A549 (cell line): ENCODE results near the gene ADCY4. TPM values are rescaled to one million over a fixed set of nuclear protein-coding genes. Genes with fewer than 3 reads are reported as not detected.

Experiments used
- ATAC-seq, 2 experiments: fragments of 200-7000 bp in 1 of 2; fragments of >200 bp in 1 of 2; cut with Nextera tagmentation in 1 of 2; cut with Tn5 transposase in 1 of 2; 3 replicates each; pipeline versions ENCODE4 v1.8.0 to v1.9.1; 2018 to 2020; ENCODE audit warnings: mild to moderate bottlenecking in 1 of 2, moderate library complexity in 1 of 2
- CTCF ChIA-PET: fragments of 300-600 bp; sonication (Branson Sonifier 250); formaldehyde crosslinking; extraction: SDS; loops from one replicate; lab custom pipeline; 2021; ENCODE audit warnings: antibody characterized with exemption, inconsistent platforms; lab: Yijun Ruan, JAX
- POLR2A ChIA-PET: fragments of 350-600 bp; formaldehyde crosslinking; extraction: SDS; loops from one replicate; lab custom pipeline; 2021; ENCODE audit warnings: antibody characterized with exemption, inconsistent platforms; lab: Yijun Ruan, JAX
- DNase-seq, 2 experiments: peaks; one replicate each; pipeline versions ENCODE4 v3.0.0 to v3.0.0-alpha.2; 2011 to 2016; ENCODE audit warnings: low read depth in 1 of 2, low spot score in 1 of 2
- FAIRE-seq: peaks from 2 replicates; lab custom pipeline; 2011; peaks lifted over from hg19 to GRCh38; lab: Jason Lieb, UNC
- H3K27ac ChIP-seq, 2 experiments: fragments of >200 bp; sonication (Bioruptor Twin); formaldehyde crosslinking; 3 replicates each; pipeline ENCODE4 v1.5.1; 2016 to 2017
- H3K4me1 ChIP-seq: fragments of >200 bp; sonication (Bioruptor Twin); formaldehyde crosslinking; 3 replicates; pipeline ENCODE4 v1.6.1; 2016
- H3K4me2 ChIP-seq: fragments of >200 bp; sonication (Bioruptor Twin); formaldehyde crosslinking; 3 replicates; pipeline ENCODE4 v1.6.1; 2016
- H3K4me3 ChIP-seq: fragments of >200 bp; sonication (Bioruptor Twin); formaldehyde crosslinking; 3 replicates; pipeline ENCODE4 v1.5.1; 2016
- H3K9me3 ChIP-seq: fragments of >200 bp; sonication (Bioruptor Twin); formaldehyde crosslinking; 3 replicates; pipeline ENCODE4 v1.6.1; 2016
- CEBPB ChIP-seq, 2 experiments: fragments of >200 bp in 1 of 2; sonication (Bioruptor Twin) in 1 of 2; formaldehyde crosslinking in 1 of 2; IDR thresholded peaks; 2 replicates each; pipeline ENCODE4 v1.6.1; 2012 to 2016
- CTCF ChIP-seq: fragments of >200 bp; sonication (Bioruptor Twin); formaldehyde crosslinking; IDR thresholded peaks from 3 replicates; pipeline ENCODE4 v1.5.1; 2016
- EHF ChIP-seq: fragments of 250-450 bp; sonication (Bioruptor Pico); IDR thresholded peaks from 2 replicates; pipeline ENCODE4 v1.5.0; 2020; ENCODE audit warnings: mild to moderate bottlenecking
- EP300 ChIP-seq, 2 experiments: fragments of >200 bp; sonication (Bioruptor Twin); formaldehyde crosslinking; IDR thresholded peaks; 2 replicates in 1 of 2; 3 replicates in 1 of 2; pipeline ENCODE4 v1.6.1; 2016 to 2017
- FOSL2 ChIP-seq, 2 experiments: fragments of 450-650 bp in 1 of 2; fragments of >200 bp in 1 of 2; sonication (Bioruptor Twin) in 1 of 2; formaldehyde crosslinking; IDR thresholded peaks; 2 replicates each; pipeline versions ENCODE4 v1.5.0 to v1.6.1; 2016 to 2020; ENCODE audit warnings: mild to moderate bottlenecking in 1 of 2, moderate library complexity in 1 of 2
- HMGXB4 ChIP-seq: fragments of 250-450 bp; sonication (Bioruptor Pico); IDR thresholded peaks from 2 replicates; pipeline ENCODE4 v1.5.0; 2021; ENCODE audit warnings: mild to moderate bottlenecking, moderate library complexity, borderline replicate concordance
- HOXB13 ChIP-seq: fragments of 250-450 bp; sonication (Bioruptor Pico); IDR thresholded peaks from 2 replicates; pipeline ENCODE4 v1.5.0; 2020; ENCODE audit warnings: low read depth, mild to moderate bottlenecking, moderate library complexity
- JUNB ChIP-seq: fragments of >200 bp; sonication (Bioruptor Twin); formaldehyde crosslinking; IDR thresholded peaks from 2 replicates; pipeline ENCODE4 v1.6.1; 2016
- KDM5A ChIP-seq: fragments of 200-600 bp; sonication (generic); IDR thresholded peaks from 2 replicates; pipeline ENCODE4 v1.6.1; 2016; ENCODE audit warnings: antibody characterized with exemption, mild to moderate bottlenecking
- REST ChIP-seq: fragments of 200-600 bp; sonication (generic); IDR thresholded peaks from 2 replicates; pipeline ENCODE4 v1.6.1; 2016; ENCODE audit warnings: antibody characterized with exemption, mild to moderate bottlenecking, moderate library complexity
- RFX5 ChIP-seq: fragments of 450-650 bp; IDR thresholded peaks from 2 replicates; pipeline ENCODE4 v1.7.1; 2014; ENCODE audit warnings: antibody characterized with exemption, mild to moderate bottlenecking, moderate library complexity
- SMC3 ChIP-seq: fragments of >200 bp; sonication (Bioruptor Twin); formaldehyde crosslinking; IDR thresholded peaks from 3 replicates; pipeline ENCODE4 v1.6.1; 2018; ENCODE audit warnings: inconsistent platforms
- SREBF2 ChIP-seq: fragments of 450-650 bp; IDR thresholded peaks from 2 replicates; pipeline ENCODE4 v1.6.1; 2014; ENCODE audit warnings: mild to moderate bottlenecking, moderate library complexity
- TP53 ChIP-seq: fragments of 250-450 bp; sonication (Bioruptor Pico); IDR thresholded peaks from 2 replicates; pipeline ENCODE4 v1.5.0; 2021; ENCODE audit warnings: mild to moderate bottlenecking, moderate library complexity
- ZSCAN20 ChIP-seq: fragments of 250-450 bp; sonication (Bioruptor Pico); IDR thresholded peaks from 2 replicates; pipeline ENCODE4 v1.8.0; 2022; ENCODE audit warnings: mild to moderate bottlenecking, moderate library complexity
- WGBS: methylation state at CpG from one replicate; pipeline ENCODE4 v1.1.6; 2017; ENCODE audit errors: missing lambda C conversion rate; 5-methylcytosine and 5-hydroxymethylcytosine counted together
- polyA plus RNA-seq, 4 experiments: library from polyadenylated mRNA; depleted of rRNA in 3 of 4; stranded (reverse); fragments of >200 nt; fragmentation: RNase III in 1 of 4; extraction: RNeasy Plus Mini Kit Qiagen cat#74134 plus additional on column Dnase treatment in 1 of 4; gene quantifications; 2 replicates in 3 of 4; 3 replicates in 1 of 4; pipeline ENCODE4 v1.2.3, GENCODE V29; 2011 to 2017

ADCY4 gene
- polyA plus RNA-seq, 2 of the 4 experiments (the other 2 are of a cell fraction): not detected

- ATAC-seq (no peak), DNase-seq (no peak), FAIRE-seq (no peak)
- WGBS: 63% methylated on average over 3 of the region's 3 CpGs
- TF ChIP-seq SREBF2 (no peak), CEBPB (IDR thresholded peaks at IDR 0.05) (no peak), REST (no peak), CTCF (no peak), EP300 (IDR thresholded peaks at IDR 0.05) (no peak), HOXB13 (CRISPR knock-in tag) (no peak), FOSL2 (IDR thresholded peaks at IDR 0.05) (no peak), FOSL2 (CRISPR knock-in tag; IDR thresholded peaks at IDR 0.05) (no peak), TP53 (no peak)
- Histone ChIP-seq H3K27ac (no peak overlapping the region), H3K4me2 (no peak overlapping the region), H3K4me1 (no peaks in the 10 kb centered on the region), H3K4me3 (no peak overlapping the region), H3K9me3 (no peaks in the 10 kb centered on the region)
- CTCF ChIA-PET: interaction anchor here (1.1 to 34.0 kb wide), 7 partner anchors 10 to 44 kb away, joined by 3 to 469 read pairs (median 6); partner anchors contain the start of genes CIDEB, DHRS1, LTB4R and LTB4R2
- POLR2A ChIA-PET: interaction anchor here (1.2 kb wide), 1 partner anchor 11 kb away, joined by 3 read pairs; the partner anchor contains the start of gene RABGGTA
Measured at GRCh38 chr14:24282736-24283135, 52.1 kb downstream of the ADCY4 start.

GRCh38 chr14:24281636-24282035 is 53.2 kb downstream of the ADCY4 start:
- WGBS: 81% methylated on average over 7 of the region's 7 CpGs
- FAIRE-seq (no peak), DNase-seq (no peak), ATAC-seq (no peak)
- Histone ChIP-seq H3K27ac (no peak overlapping the region), H3K4me2 (no peak overlapping the region), H3K4me1 (no peaks in the 10 kb centered on the region), H3K4me3 (no peak overlapping the region), H3K9me3 (no peaks in the 10 kb centered on the region)
- CTCF ChIA-PET: interaction anchor here (1.1 to 34.0 kb wide), 4 partner anchors 9 to 150 kb away, joined by 3 to 469 read pairs (median 14); partner anchors contain the start of genes CIDEB, DHRS1, LTB4R and LTB4R2
- no peak for TF ChIP-seq SMC3
- no peak for TF ChIP-seq EHF (CRISPR knock-in tag)
- TF ChIP-seq KDM5A: no peak
- TF ChIP-seq HMGXB4 (CRISPR knock-in tag): no peak
- POLR2A ChIA-PET: no interaction called here

- no peak overlapping the region for H3K4me2 ChIP-seq
- no peak for ATAC-seq
- TF ChIP-seq JUNB (no peak), TP53 (no peak), ZSCAN20 (CRISPR knock-in tag) (no peak), RFX5 (no peak)
- H3K4me3 ChIP-seq: no peak overlapping the region
- WGBS: 76% methylated on average over 6 of the region's 6 CpGs
- no peaks in the 10 kb centered on the region for H3K4me1 ChIP-seq
- CTCF ChIA-PET: interaction anchor here (0.7 to 34.0 kb wide), 6 partner anchors 9 to 151 kb away, joined by 3 to 469 read pairs (median 4); partner anchors contain the start of genes CIDEB, DHRS1, LTB4R and LTB4R2
- DNase-seq: no peak
- FAIRE-seq: no peak
- no peaks in the 10 kb centered on the region for H3K9me3 ChIP-seq
- POLR2A ChIA-PET: interaction anchor here (1.2 to 1.6 kb wide), 3 partner anchors 9 to 39 kb away, joined by 3 to 5 read pairs (median 3); partner anchors contain the start of genes RABGGTA and TINF2
- no peak overlapping the region for H3K27ac ChIP-seq
Measured at GRCh38 chr14:24280797-24281460, 53.9 kb downstream of the ADCY4 start.
